Smooth muscle cell (in vitro differentiated cells): Measurements from ENCODE around the gene NOL7. TPM values are rescaled to one million over a fixed set of nuclear protein-coding genes. Genes with fewer than 3 reads are reported as not detected.

ENCODE experiments used
- DNase-seq: peaks from one replicate; lab custom pipeline; 2025; ENCODE audit not compliant: unreplicated experiment; lab: John Stamatoyannopoulos, UW
- H2AFZ ChIP-seq: fragments of 200-600 bp; sonication (generic); 2 replicates; pipeline ENCODE4 v1.6.0; 2016; ENCODE audit warnings: antibody characterized with exemption, low read depth, mild to moderate bottlenecking
- H3F3A ChIP-seq: fragments of 200-600 bp; sonication (generic); 2 replicates; pipeline ENCODE4 v1.6.0; 2017; ENCODE audit warnings: antibody characterized with exemption, low read depth
- H3K27ac ChIP-seq: fragments of 200-600 bp; sonication (generic); 2 replicates; pipeline ENCODE4 v1.5.1; 2016; ENCODE audit warnings: low read depth, mild to moderate bottlenecking
- H3K27me3 ChIP-seq: fragments of 200-600 bp; sonication (generic); 2 replicates; pipeline ENCODE4 v1.6.1; 2016; ENCODE audit warnings: low read depth, mild to moderate bottlenecking
- H3K36me3 ChIP-seq: fragments of 200-600 bp; sonication (generic); 2 replicates; pipeline ENCODE4 v1.5.1; 2016; ENCODE audit warnings: low read depth
- H3K4me1 ChIP-seq: fragments of 200-600 bp; sonication (generic); 2 replicates; pipeline ENCODE4 v1.5.1; 2016; ENCODE audit warnings: low read depth
- H3K4me2 ChIP-seq: fragments of 200-600 bp; sonication (generic); 2 replicates; pipeline ENCODE4 v1.6.0; 2016; ENCODE audit warnings: mild to moderate bottlenecking
- H3K4me3 ChIP-seq: fragments of 200-600 bp; sonication (generic); 2 replicates; pipeline ENCODE4 v1.5.1; 2016; ENCODE audit warnings: mild to moderate bottlenecking
- H3K79me2 ChIP-seq: fragments of 200-600 bp; sonication (generic); 2 replicates; pipeline ENCODE4 v1.6.0; 2016; ENCODE audit warnings: low read depth, mild to moderate bottlenecking
- H3K9ac ChIP-seq: fragments of 200-600 bp; sonication (generic); 2 replicates; pipeline ENCODE4 v1.6.0; 2016; ENCODE audit warnings: low read depth
- H3K9me3 ChIP-seq: fragments of 200-600 bp; sonication (generic); replicated peaks from 2 replicates; pipeline ENCODE4 v1.5.1; 2016; ENCODE audit warnings: low read depth
- H4K20me1 ChIP-seq: fragments of 200-600 bp; sonication (generic); 2 replicates; pipeline ENCODE4 v1.6.0; 2016; ENCODE audit warnings: low read depth
- CTCF ChIP-seq: fragments of 200-600 bp; sonication (generic); IDR thresholded peaks from 2 replicates; pipeline ENCODE4 v1.5.1; 2017; ENCODE audit warnings: borderline replicate concordance, mild to moderate bottlenecking, antibody characterized with exemption; ENCODE audit not compliant: insufficient read depth, poor library complexity, severe bottlenecking
- WGBS: methylation state at CpG from one replicate; pipeline ENCODE4 v1.1.7; 2016; ENCODE audit warnings: low lambda C conversion rate; 5-methylcytosine and 5-hydroxymethylcytosine counted together
- polyA plus RNA-seq: library from polyadenylated mRNA; unstranded; fragments of >200 nt; fragmentation: Nextera tagmentation; extraction: Ambion mirVana; gene quantifications from 2 replicates; pipeline ENCODE4 v1.2.1, GENCODE V29; 2016
- total RNA-seq: library from RNA; depleted of rRNA; stranded (reverse); fragments of >200 nt; gene quantifications from 2 replicates; pipeline ENCODE4 v1.2.3, GENCODE V29; 2014

NOL7 gene
- total and polyA plus RNA-seq, 2 experiments from 2014 or later = 104 to 120 TPM

GRCh38 chr6:13586603-13587542 lies 28.3 kb upstream of the NOL7 start:
- Histone ChIP-seq H3F3A (no peaks in the 10 kb centered on the region), H4K20me1 (no peaks in the 10 kb centered on the region), H3K9ac (no peak overlapping the region), H3K4me3 (no peak overlapping the region), H3K36me3 (no peaks in the 10 kb centered on the region), H3K79me2 (no peaks in the 10 kb centered on the region), H3K27ac (no peak overlapping the region), H3K27me3 (no peaks in the 10 kb centered on the region), H3K4me1 (no peaks in the 10 kb centered on the region), H3K9me3 (no peaks in the 10 kb centered on the region), H2AFZ (no peak overlapping the region), H3K4me2 (no peak overlapping the region)
- no peak for DNase-seq
- 97% methylated on average over 7 of the region's 7 CpGs for WGBS
- TF ChIP-seq CTCF = no peak

- Histone ChIP-seq H4K20me1 (no peaks in the 10 kb centered on the region), H3K27ac (no peak overlapping the region), H3K79me2 (no peaks in the 10 kb centered on the region), H3K9me3 (no peaks in the 10 kb centered on the region), H3K4me1 (no peaks in the 10 kb centered on the region), H3F3A (no peaks in the 10 kb centered on the region), H3K4me2 (no peak overlapping the region), H3K36me3 (no peaks in the 10 kb centered on the region), H3K27me3 (no peaks in the 10 kb centered on the region), H3K9ac (no peak overlapping the region), H2AFZ (no peak overlapping the region), H3K4me3 (no peak overlapping the region)
- no peak for DNase-seq
- TF ChIP-seq CTCF = no peak
- WGBS = 96% methylated on average over 9 of the region's 9 CpGs
These were observed 25.3 kb upstream of the NOL7 start for GRCh38 chr6:13589801-13590200.

- Histone ChIP-seq H3K9me3 (no peaks in the 10 kb centered on the region), H4K20me1 (no peaks in the 10 kb centered on the region), H3F3A (no peaks in the 10 kb centered on the region), H2AFZ (no peak overlapping the region), H3K79me2 (no peaks in the 10 kb centered on the region), H3K27me3 (no peaks in the 10 kb centered on the region), H3K4me2 (no peak overlapping the region), H3K4me1 (no peaks in the 10 kb centered on the region), H3K36me3 (no peaks in the 10 kb centered on the region), H3K4me3 (no peak overlapping the region), H3K9ac (no peak overlapping the region), H3K27ac (no peak overlapping the region)
- no peak for TF ChIP-seq CTCF
- 100% methylated on average over 1 of the region's 1 CpG for WGBS
- no peak for DNase-seq
These were observed 24.5 kb upstream of the NOL7 start for GRCh38 chr6:13590574-13591153.
